ENCODE results near the gene TBX4.

Gene TBX4

DNA sequence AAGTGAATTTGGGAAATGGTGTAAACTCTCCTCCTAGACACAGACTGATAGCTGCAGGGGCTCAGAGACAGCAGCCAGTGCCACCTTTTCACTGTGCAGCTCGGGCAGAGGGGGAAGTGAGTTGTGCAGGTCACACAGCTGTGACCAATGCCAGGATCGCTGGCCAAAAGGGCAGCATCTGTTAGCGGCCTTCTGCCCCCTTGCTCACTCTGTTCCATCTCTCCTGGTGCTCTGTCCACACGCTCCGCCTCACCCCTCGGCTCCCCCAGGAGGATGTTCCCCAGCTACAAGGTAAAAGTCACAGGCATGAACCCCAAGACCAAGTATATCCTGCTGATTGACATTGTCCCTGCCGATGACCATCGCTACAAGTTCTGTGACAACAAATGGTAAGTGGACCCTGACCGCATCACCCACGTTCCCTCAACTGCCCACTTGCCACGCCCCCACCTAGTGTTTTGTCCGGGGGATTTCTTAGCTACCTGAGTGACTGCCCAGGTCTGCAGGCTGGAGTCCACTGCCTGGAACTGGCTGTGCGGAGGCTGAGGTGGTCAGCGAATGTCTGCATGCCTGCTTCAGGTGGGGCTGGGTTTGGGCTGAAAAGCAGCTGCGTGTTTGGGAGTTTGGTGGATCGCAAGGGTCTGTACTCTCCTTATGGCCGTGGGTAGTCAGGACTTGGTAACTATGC lies 13.5 kb downstream of the TBX4 start:
- DNase-seq (ENCODE audit: low spot score), result no peak

DNA sequence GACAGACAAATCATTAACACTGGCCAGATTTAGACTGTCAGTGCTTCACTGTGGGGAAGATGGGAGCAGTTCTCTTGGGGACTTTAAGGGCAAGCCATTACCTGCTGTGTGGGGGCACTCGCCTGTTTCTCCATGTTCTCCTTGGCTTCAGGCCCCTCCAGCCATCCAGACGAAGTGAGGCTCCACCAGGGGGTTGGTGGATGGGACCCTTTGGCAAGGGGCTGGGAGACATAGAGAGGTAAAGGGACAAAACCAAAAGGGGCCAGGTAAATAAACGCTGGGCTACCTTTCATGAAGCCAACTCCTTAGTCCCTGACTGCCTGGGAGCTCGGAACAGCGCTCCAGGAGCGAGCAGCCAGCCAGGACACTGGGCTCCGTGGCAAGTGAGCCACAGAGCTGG lies 14.0 kb downstream of the TBX4 start:
- DNase-seq (ENCODE audit: low spot score), result no peak

DNA sequence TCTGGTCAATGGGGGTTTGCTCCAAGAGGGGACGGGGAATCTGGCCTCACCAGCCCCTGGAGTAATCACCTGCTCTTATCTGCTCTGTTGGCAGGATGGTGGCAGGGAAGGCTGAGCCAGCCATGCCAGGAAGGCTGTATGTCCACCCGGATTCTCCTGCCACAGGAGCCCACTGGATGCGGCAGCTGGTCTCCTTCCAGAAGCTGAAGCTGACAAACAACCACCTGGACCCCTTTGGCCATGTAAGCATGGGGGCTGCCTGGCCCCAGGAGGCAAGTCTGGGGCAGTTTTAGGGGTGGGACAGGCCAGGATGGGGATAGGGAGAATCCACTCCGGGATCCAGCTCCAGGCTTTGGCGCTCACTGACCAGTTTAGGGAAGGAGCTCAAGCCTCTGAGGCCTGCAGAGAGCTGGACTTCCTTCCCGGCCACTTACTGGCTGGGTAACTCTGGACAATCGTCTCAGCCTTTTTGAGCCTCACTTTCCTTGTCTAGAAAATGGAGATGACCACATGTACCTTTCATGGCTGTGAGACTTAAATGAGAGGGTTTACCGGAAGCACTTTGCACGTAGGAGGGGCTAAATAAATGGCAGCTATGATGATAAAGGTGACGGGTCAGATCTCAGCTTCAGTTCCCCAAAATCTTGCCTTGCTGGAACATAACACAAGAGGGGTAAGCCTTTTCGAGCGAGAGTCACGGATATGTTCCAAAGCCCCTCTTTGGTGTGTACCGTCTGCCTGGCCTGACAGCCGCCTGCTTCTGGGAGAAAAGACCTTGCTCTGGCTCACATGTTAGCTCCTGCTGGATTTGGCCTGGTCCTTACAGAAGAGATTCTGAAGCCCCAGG lies 15.4 kb downstream of the TBX4 start:
- no peak for DNase-seq (ENCODE audit: low spot score)

DNA sequence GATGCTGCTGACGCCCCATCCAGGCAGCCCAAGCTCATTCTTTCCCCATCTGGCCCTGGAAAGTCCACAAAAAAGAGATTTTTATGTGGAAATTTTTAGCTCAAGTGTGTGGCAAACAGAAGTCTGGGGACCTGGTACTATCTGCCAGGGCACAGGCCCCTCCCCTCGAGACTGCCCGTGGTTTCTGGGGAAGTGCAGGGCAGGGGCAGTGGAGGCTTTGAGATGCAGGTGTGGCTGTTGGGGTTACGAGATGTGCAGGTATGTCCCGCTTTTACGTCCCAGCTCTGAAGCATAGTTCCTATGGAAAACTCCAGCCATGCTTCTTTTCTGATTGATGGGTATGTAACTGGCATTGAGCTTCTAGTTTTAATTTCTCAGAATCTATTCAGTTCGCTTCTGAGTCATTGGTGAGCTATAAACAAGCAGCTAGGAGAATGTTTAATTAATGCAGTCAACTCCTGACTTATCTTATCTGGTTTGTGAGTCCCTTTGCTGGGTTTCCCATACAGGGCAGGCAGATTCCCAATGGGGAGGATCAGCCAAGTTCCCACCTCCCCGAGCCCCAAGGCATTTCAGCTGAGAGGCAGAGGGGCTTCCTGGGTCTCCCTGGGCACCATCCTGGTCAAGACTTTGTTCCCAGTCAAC lies 16.2 kb downstream of the TBX4 start:
- DNase-seq (ENCODE audit: low spot score), result no peak

DNA sequence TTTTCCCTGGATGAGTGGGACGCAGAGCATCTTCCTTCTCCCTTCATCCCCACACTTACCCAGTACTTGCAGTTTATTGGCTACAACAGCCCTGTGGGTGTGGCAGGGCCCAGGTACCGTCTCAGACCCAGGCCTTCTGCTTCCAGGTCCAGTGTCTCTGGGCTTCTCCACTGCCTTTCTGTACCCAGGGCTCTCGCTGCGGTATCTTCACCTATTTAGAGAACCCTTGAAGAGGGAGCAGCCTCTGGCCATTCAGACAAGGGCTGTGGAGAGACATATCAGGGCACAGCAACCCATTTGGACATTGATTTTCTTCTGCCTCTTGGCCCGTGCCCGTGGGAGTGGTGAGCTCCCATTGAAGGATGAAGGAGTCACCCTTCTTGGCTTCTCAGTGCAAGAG lies 17.3 kb downstream of the TBX4 start:
- no peak for DNase-seq (ENCODE audit: low spot score)

DNA sequence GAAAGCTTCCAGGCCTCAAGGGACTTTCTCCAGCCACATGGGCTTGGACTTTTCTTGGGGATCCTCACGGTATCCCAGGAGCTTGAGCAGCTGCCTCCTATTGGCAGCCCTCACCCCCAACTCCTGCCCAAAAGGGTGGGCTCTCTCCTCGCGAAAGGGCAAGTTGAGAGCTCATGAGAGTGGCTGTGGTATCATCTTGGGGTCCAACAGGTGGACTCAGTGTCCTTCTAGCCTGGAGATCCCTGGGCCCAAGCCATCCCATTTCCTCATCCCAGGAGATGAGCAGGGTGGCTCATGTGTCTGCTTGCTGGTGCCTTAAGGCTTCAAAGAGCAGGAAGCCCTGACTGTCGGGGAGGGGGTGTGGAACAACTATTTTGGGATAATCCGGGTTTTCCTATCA lies 17.7 kb downstream of the TBX4 start:
- DNase-seq (ENCODE audit: low spot score), result no peak

DNA sequence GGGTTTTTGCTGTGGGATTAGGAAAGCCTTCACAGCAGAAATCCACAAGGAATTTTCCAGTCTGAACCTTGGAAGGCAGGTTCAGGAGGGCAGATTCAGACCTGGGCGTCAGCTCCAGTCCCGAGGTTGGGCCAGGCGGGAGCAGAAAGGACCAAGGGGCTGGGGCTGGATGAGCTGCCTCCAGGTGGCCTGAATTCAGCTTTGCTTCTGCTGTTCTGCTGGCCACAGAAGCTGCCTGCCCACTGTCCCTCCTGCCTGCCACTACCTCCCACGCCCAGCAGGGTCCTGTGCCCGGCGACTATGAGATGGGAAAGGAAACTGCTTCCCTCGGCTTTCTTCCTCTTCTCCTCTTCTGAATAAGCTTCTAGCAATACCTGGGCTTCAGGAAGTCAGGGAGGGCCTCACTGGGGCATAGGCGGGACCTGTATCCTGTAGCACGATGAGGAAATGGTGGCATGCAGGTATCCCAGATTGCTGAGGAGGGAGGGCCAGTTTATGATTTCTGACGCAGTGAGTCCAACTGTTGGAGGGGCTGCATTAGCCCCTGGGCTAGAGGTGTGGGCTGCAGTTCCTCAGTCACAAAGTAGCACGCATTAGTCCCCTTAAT lies 18.4 kb downstream of the TBX4 start:
- no peak for DNase-seq (ENCODE audit: low spot score)

DNA sequence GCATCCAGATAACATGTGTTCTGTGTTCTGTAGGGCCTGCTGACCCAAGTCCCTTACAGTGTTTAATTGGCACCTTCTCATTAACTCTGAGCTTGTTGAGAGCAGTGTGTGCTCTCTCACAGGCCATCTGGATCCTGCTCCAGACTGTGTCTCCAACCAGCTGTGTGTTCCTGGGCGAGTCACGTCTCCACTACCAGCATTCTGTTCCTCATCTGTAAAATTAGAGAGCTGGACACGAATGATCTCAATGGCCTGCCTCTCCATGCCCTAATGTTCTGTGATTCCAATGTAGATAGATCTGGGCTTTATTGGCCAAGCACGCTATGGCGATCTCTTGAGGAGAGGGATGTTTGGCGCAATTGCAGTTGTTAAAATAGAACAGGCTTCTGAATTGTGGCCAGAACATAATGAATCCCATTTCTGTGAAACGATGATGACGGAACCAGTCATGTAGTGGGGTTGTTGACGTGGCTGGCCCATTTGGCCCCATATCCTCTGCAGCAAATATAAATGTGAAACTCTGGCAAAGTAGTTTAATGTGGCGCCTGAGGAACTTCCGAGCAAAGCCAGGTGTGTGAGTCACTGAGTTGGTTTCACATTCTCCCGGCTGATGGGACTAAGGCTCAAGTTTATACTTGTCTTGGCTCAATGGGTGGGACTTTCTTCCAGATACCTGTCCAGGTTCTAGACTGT lies 22.2 kb downstream of the TBX4 start:
- DNase-seq (ENCODE audit: low spot score), result no peak

DNA sequence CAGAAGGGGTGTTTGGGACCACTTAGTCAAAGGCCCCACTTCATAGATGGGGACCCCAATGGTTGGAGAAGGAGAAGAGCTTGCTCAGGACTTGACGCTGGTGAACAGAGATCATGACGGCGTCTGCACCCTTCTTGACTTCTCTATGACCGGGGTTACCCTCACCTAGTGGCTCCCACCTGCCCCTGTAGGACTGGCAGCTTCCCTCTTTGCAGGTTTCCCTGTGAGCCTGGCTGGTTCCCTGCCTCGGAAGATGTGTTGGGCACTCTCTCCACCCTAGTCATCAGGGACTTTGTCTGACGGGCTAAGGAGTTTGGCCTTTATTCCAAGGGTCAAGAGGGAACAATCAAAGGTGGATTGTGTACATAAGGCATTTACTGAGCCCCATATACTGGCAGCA lies 22.7 kb downstream of the TBX4 start:
- DNase-seq (ENCODE audit: low spot score), result no peak

DNA sequence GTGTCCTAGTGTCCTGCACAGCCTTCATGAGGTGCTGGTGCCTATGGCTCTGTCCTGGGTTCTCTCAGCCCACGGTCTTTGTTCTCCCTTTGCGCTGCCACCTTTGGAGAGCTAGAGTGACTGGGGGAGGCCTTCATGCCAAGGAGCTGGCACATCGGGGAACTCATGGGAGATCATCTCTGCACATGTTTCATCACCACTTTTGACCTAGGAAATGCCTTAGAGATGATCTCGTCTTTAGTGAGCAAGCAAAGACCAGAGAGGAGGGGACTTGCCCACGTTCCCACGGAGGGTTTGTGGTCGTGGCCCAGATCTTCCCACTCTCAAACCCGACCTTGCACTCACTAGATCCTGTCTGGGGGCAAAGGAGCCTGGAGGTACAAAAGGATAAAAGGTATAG lies 23.5 kb downstream of the TBX4 start:
- DNase-seq (ENCODE audit: low spot score), result no peak

DNA sequence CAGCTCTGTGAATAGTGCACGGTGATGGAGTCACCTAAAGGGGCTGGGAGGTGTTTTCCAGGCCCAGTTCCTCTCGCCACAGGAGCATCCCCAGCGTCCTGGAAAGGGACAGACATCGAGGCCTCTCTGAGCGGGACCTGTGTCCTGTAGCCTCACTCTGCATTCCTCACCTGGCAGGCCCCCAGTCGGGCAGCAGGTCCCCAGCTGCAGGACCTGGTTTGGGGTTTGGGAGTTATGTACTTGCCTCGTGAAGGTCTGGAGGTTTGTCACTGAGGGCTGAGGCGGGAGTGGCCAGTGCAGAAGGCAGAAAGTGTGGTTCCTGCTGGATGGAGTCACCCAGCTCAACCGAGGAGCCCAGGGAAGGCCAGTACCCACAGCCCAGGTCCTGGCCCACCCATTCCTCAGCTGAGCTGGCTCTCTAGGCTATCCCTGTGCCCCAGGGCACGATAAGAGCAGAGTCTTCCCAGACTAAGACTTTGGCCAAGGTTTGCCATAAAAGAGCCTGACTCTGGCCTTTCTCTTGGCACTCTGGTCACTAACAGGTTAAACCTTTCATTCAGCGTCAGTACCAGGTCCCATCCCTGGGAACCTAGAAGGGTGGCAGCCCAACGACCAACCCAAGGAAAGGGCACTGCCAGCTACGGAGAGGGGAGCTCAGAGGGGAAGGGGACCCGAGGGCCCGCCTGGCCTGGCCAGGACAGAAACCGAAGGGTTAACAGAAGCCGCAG lies 24.4 kb downstream of the TBX4 start:
- DNase-seq (ENCODE audit: low spot score), result no peak

DNA sequence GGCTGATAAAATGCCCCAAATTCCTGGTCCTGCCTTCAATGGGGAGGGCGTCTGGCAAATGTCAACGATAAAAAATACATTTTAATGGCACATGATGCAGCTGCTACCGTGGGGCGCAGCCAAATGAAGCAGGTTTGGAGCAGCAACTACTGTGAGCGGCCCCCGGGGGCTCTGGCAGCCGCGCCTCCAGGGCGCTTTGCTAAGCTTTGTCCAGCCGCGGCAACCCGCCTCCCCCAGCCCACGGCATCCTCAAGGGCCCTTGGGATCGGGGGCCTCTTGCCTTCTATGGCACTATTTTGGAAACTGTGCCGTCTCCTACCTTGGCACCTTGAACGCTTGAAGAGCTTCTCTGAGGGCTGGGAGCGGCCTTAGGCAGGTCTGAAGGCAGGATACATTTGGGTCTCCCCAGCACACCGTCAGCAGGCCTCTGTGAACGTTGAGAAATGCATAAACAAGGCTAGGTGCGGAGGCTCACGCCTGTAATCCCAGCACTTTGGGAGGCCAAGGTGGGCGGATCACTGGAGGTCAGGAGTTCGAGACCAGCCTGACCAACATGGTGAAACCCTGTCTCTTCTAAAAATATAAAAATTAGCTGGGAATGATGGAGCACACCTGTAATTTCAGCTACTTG lies 25.1 kb downstream of the TBX4 start:
- no peak for DNase-seq (ENCODE audit: low spot score)

DNA sequence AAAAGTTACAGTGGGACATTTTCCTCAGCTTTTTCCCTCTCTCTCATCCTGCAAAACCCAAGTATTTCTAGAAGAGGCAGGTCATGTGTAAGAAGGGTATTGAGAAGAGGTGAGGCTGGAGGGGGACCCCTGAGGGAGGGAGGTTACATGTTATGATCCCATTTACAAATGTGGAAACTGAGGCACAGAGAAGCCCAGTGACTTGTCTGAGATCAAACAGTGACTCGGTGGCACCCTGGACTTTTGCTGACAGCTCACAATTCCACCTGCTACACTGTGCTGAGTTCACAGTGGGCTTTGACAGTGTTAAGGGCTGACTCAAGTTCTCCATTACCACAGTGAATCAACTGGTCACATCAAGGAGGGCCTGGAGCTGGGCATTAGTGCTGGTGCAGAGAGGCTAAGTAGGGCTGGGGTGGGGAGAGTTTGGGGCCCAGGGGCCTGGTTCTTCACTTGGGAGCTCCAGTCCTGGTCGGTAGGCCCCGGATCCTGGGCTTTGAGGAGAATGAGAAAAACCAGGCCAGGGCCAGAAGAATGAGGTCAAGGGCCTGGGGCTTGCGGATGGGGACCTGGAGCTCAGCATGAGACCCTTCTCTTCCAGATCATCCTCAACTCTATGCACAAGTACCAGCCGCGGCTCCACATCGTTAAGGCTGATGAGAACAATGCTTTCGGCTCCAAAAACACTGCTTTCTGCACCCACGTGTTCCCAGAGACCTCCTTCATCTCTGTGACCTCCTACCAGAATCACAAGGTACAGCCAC lies 26.0 kb downstream of the TBX4 start:
- no peak for DNase-seq (ENCODE audit: low spot score)

DNA sequence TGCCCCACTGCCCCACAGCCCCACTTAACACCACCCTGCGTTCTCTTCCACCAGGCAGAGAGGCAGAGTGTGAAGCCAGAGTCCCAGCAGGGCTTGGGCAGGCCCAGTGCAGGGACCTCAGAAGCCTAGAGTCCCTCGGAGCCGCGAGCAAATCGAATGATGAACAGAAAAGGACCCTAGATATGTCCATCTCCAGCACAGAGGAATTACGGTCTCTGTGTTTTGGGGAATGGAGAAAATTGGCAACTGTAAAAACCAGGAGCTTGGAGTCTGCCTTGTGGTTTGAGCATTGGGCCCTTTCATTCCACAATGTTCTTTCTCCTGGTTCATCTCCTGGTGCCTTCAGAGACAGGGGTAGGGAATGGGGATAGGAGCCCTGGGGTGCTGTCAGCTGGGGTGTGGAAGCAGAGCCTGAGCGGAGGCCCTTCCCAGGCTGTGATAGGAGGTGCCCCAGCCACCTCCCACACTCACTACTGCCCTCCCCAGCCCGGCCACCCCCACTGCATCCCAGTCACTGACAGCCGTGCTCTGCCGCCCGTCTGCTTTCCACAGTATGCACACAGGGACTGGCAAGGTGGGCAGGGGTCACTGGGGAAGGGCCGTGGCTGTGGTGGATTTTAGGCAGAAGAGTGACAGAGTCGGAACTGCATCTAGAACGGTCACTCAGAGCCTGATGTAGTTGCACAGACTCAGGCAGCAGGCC lies 26.7 kb downstream of the TBX4 start:
- no peak for DNase-seq (ENCODE audit: low spot score)

DNA sequence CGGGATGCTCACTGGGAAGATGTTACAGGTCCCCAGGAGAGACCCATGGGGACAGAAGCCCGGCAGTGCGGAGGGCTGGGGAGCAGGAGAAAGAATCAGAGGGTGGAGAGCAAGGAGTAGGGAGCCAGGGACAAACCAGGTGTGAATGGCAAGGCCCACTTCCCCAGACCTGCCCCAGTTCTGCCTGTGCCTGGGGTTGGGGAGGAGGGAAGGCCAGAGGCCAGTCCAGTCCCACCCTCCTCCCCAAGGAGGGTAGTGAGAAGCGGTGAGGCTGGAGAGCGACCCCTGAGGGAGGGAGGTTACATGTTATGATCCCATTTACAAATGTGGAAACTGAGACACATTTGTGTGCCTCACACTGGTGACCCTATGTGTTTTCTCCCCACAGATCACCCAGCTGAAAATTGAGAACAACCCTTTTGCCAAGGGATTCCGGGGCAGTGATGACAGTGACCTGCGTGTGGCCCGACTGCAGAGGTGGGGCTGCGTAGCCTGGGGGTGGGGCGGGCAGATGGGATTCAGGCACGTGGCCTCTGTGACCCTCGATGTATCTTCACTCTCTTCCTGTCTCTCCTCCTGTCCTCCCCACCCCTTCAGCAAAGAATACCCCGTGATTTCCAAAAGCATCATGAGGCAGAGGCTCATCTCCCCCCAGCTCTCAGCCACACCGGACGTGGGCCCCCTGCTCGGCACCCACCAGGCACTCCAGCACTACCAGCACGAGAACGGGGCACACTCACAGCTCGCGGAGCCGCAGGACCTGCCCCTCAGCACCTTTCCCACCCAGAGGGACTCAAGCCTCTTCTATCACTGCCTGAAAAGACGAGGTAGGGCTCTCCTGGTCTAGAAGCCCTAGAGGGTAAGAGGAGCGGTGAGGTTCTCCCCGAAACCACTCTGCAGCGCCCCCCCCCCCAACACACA lies 27.5 kb downstream of the TBX4 start:
- DNase-seq (ENCODE audit: low spot score), result no peak

DNA sequence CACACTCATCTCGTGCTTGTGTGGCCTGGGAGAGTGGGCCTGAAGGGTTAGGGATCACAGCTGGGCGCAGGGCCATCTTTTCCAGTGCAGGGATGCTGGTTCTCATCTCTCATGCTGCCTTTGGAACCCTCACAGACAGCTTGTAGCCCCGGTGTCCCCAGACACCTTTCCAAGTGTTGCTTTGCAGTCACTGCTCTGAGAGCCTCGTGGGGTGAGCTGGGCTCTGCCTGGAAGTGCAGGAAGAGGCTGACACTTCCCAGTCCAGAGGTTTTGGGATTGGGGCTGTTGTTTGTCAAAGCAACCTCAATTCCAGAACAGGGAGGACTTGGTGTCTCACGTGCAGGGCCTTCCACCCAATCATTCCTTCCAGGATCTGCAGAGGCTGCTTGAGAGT lies 28.2 kb downstream of the TBX4 start:
- no peak for DNase-seq (ENCODE audit: low spot score)

DNA sequence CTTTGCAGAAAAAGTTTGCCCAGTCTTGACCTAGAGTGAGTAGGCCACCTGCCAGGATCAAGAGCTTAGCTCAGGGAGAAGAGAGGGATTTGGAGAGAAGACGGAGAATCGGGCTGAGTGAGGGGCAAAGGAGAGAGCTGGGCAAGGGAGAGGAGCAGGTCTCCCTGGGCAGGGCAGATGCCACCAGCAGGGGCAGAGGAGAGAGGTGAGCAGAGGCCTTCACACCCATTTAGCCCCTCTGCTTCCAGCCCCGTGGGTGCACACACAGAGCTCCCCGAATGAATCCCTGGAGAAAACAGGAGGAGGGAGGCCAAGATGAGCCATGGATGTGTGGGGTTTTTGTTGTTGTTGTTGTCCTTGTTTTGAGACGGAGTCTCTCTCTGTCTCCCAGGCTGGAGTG lies 29.2 kb downstream of the TBX4 start:
- no peak for DNase-seq (ENCODE audit: low spot score)

DNA sequence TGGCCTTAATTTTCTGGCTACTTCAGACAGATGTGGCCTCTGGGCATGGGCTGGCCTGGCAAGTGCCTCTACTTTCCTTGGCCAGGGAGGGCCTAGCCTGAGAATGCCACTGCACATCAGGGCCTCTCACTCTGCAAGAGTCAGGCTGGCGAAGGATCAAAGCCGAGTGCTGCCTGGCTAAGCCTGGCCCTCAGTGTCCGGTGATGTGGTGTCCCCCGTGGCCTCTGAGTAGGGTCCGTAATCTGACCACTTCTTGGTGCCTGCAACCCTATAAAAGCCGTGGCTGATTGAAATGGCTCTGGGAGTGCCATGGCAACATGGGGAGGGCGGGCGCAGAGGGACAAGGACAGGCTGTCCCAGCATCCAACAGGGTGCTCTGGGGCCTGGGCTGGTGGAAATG lies 30.2 kb downstream of the TBX4 start:
- no peak for DNase-seq (ENCODE audit: low spot score)

DNA sequence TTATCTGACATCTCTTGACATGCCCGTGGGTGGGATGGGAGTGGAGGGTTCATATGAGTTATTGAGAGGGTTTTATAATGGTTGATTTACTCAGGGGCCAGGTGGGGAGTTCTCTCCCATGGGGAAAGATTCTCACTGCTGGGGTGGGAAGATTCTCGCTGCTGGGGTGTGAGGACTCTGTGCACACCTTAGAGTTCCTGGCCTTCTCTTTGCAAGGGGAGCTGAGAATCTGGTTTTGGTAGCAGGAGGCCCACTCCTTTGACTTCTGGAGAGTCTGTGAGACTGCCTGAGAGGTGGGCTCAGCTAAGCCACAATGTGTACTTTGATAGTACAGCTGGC lies 31.5 kb downstream of the TBX4 start:
- DNase-seq (ENCODE audit: low spot score), result no peak

Measured in hematopoietic multipotent progenitor cell treated with erythropoietin and hydrocortisone succinate and interleukin-3 and kit ligand, for 15 days (in vitro differentiated cells).